K562 (cell line): ENCODE data around the gene NPAS3. TPM values are rescaled to one million over a fixed set of nuclear protein-coding genes. Genes with fewer than 3 reads are reported as not detected.

Source experiments
- ATAC-seq: fragments of 200-7000 bp; cut with Tn5 transposase; 3 replicates; pipeline ENCODE4 v1.9.1; 2020; ENCODE audit warnings: moderate library complexity
- BruUV-seq: library from RNA; stranded (reverse); fragments of 400-500 nt; replicated peaks from 2 replicates; lab custom pipeline; 2021; lab: Mats Ljungman, UMichigan
- CTCF ChIA-PET: fragments of 300-600 bp; formaldehyde crosslinking; extraction: SDS; loops from one replicate; lab custom pipeline; 2021; ENCODE audit warnings: low intra/inter-chr PET ratio; lab: Yijun Ruan, JAX
- POLR2A ChIA-PET: fragments of 300-600, 350-650 bp; sonication (Branson Sonifier 250); formaldehyde crosslinking; extraction: SDS; loops from one replicate; lab custom pipeline; 2021; ENCODE audit warnings: antibody characterized with exemption, inconsistent platforms; lab: Yijun Ruan, JAX
- DNase-seq, 4 experiments: peaks; one replicate each; pipeline versions ENCODE4 v3.0.0 to v3.0.0-alpha.2; 2011 to 2018; ENCODE audit warnings: low spot score in 3 of 4, mixed read lengths in 3 of 4; ENCODE audit errors: extremely low read depth in 1 of 4
- FAIRE-seq: peaks from 2 replicates; lab custom pipeline; 2011; peaks lifted over from hg19 to GRCh38; lab: Jason Lieb, UNC
- H2AFZ ChIP-seq: 2 replicates; pipeline ENCODE4 v1.6.0; 2011; ENCODE audit warnings: low read depth, low read length, control low read depth, inconsistent platforms
- H3K27ac ChIP-seq: fragments of 200-600 bp; 3 replicates; pipeline ENCODE4 v1.8.0; 2011; ENCODE audit warnings: low read depth, mild to moderate bottlenecking, control low read depth, inconsistent platforms, low read length, moderate library complexity, mixed read lengths; ENCODE audit errors: extremely low read depth
- H3K27me3 ChIP-seq, 2 experiments: fragments of 300-600 bp in 1 of 2; 2 replicates in 1 of 2; 3 replicates in 1 of 2; pipeline versions ENCODE4 v1.6.0 to v1.8.0; 2011; ENCODE audit warnings: inconsistent platforms in 2 of 2, low read length in 2 of 2, mild to moderate bottlenecking in 1 of 2, mixed read lengths in 1 of 2, moderate library complexity in 1 of 2; ENCODE audit not compliant: control insufficient read depth in 2 of 2, insufficient read depth in 2 of 2
- H3K36me3 ChIP-seq: fragments of 300-600 bp; 3 replicates; pipeline ENCODE4 v1.8.0; 2011; ENCODE audit warnings: mild to moderate bottlenecking, low read length, inconsistent platforms; ENCODE audit not compliant: control insufficient read depth, insufficient read depth
- H3K4me1 ChIP-seq, 2 experiments: fragments of 200-600 bp in 1 of 2; replicated peaks in 1 of 2; 2 replicates in 1 of 2; 3 replicates in 1 of 2; pipeline versions ENCODE4 v1.5.1 to v1.8.0; 2011; ENCODE audit warnings: inconsistent platforms in 2 of 2, low read length in 2 of 2, mild to moderate bottlenecking in 1 of 2, mixed read lengths in 1 of 2, moderate library complexity in 1 of 2; ENCODE audit not compliant: control insufficient read depth in 2 of 2, insufficient read depth in 2 of 2
- H3K4me2 ChIP-seq: 2 replicates; pipeline ENCODE4 v1.6.1; 2011; ENCODE audit warnings: low read length, control low read depth, inconsistent platforms, mixed read lengths; ENCODE audit not compliant: insufficient read depth
- H3K4me3 ChIP-seq: fragments of 200-600 bp; sonication (generic), shearing (Covaris generic); 2 replicates; pipeline ENCODE4 v1.5.1; 2016; ENCODE audit warnings: control low read depth, inconsistent platforms
- H3K79me2 ChIP-seq: fragments of 200-600 bp; 3 replicates; pipeline ENCODE4 v1.8.0; 2011; ENCODE audit warnings: low read length, inconsistent platforms; ENCODE audit not compliant: control insufficient read depth, insufficient read depth
- H3K9ac ChIP-seq, 2 experiments: 2 replicates each; pipeline versions ENCODE4 v1.6.0 to v1.6.1; 2011; ENCODE audit warnings: low read depth in 2 of 2, low read length in 2 of 2, control low read depth in 1 of 2, inconsistent platforms in 1 of 2, mild to moderate bottlenecking in 1 of 2, mixed read lengths in 1 of 2; ENCODE audit not compliant: insufficient read depth in 1 of 2
- H3K9me1 ChIP-seq: one replicate; pipeline ENCODE4 v1.6.0; 2011; ENCODE audit warnings: inconsistent platforms, mild to moderate bottlenecking, low read length, moderate library complexity; ENCODE audit not compliant: control insufficient read depth, insufficient read depth
- H3K9me3 ChIP-seq: replicated peaks from 2 replicates; pipeline ENCODE4 v1.5.1; 2011; ENCODE audit warnings: low read depth, low read length, inconsistent platforms; ENCODE audit not compliant: control insufficient read depth, insufficient read depth
- H4K20me1 ChIP-seq: replicated peaks from 2 replicates; pipeline ENCODE4 v1.6.1; 2011; ENCODE audit warnings: low read length, inconsistent platforms, mixed read lengths; ENCODE audit not compliant: control insufficient read depth, insufficient read depth
- GABPB2 ChIP-seq: fragments of 250-450 bp; sonication (Bioruptor Pico); conservative IDR thresholded peaks from 2 replicates; pipeline ENCODE4 v1.5.1; 2021; ENCODE audit warnings: mild to moderate bottlenecking
- NR3C1 ChIP-seq: sonication (generic); formaldehyde crosslinking; IDR thresholded peaks from 2 replicates; pipeline ENCODE4 v1.8.1; 2022; ENCODE audit warnings: missing genetic modification reagents
- TCF7 ChIP-seq: sonication (generic); IDR thresholded peaks from 2 replicates; pipeline ENCODE4 v1.6.1; 2016; ENCODE audit warnings: antibody characterized with exemption, borderline replicate concordance
- WGBS: fragments of 100-300 bp; shearing (Covaris generic); methylation state at CpG from one replicate; pipeline ENCODE4 v1.1.6; 2016; ENCODE audit warnings: low coverage, mixed read lengths; ENCODE audit not compliant: insufficient coverage; ENCODE audit errors: missing lambda C conversion rate; 5-methylcytosine and 5-hydroxymethylcytosine counted together
- in situ Hi-C: fragments of 300-500 bp; cut with MboI; formaldehyde crosslinking; loops from 4 replicates; pipeline ENCODE4 v1.15.0; 2018; ENCODE audit warnings: inconsistent platforms, mixed read lengths
- intact Hi-C: fragments of 100-400 bp; cut with micrococcal nuclease; formaldehyde crosslinking; loops from 2 replicates; pipeline ENCODE4 v1.14.2; 2022
- polyA plus RNA-seq, 8 experiments: library from polyadenylated mRNA; depleted of rRNA in 4 of 8; stranded (reverse) in 5 of 8; unstranded in 3 of 8; fragments of >200 nt; fragmentation: Nextera tagmentation in 2 of 8; fragmentation: Illumina TruSeq in 1 of 8; extraction: Ambion mirVana in 2 of 8; extraction: Trizol in 1 of 8; gene quantifications; 2 replicates each; pipeline versions ENCODE4 v1.2.1 to v1.2.3, GENCODE V29; 2011 to 2014; ENCODE audit warnings: inconsistent platforms in 1 of 8, missing spikeins in 1 of 8
- total RNA-seq, 7 experiments: library from RNA; depleted of rRNA in 6 of 7; stranded (reverse); fragments of >200 nt in 6 of 7; fragmentation: Illumina TruSeq in 2 of 7; extraction: Trizol in 2 of 7; gene quantifications; 2 replicates each; pipeline versions ENCODE4 v1.2.1 to v1.2.3, GENCODE V29; 2011 to 2021; ENCODE audit warnings: low replicate concordance in 1 of 7
- TF ChIP-seq, protein P1 (sequence below): fragments of 250-450 bp; sonication (Bioruptor Pico); IDR thresholded peaks from 2 replicates; pipeline ENCODE4 v1.5.0; 2020; ENCODE audit warnings: mild to moderate bottlenecking
- TF ChIP-seq, protein P2 (sequence below): sonication (generic); formaldehyde crosslinking; IDR thresholded peaks from 2 replicates; pipeline ENCODE4 v1.8.1; 2023; ENCODE audit warnings: missing genetic modification reagents, mild to moderate bottlenecking, borderline replicate concordance
- TF ChIP-seq, protein P3 (sequence below): sonication (generic); formaldehyde crosslinking; IDR thresholded peaks from 2 replicates; pipeline ENCODE4 v1.8.0; 2023; ENCODE audit warnings: mild to moderate bottlenecking, missing genetic modification reagents

The NPAS3 gene
- total and polyA plus RNA-seq, 9 of the 15 experiments (the other 6 are each of a cell fraction or from before 2014, with no cell fraction given): 0.04 TPM; not detected in 8

DNA sequence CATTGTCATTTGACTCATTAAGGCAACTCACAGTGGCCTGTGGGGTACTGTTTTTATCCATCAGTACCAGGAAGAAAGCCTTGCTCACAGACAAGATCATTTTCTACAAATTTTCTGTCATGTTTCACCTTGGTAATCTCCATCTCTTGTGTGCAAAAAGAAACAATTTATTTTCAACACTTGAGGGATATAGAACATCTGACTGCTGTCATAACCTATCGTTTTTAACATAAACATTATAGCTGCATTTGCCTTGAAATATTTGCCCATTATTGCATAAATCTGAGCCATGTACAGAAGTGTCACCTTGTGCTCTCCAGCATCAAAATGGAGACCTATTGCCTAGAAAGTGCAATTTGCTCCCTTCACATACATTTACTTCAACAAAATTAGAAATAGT is 300.8 kb downstream of the NPAS3 start:
- 0% methylated on average over 1 of the region's 1 CpG for WGBS
- no peak overlapping the region for H3K9ac ChIP-seq
- FAIRE-seq: no peak

More for the DNA sequence above, 300.8 kb downstream of the NPAS3 start:
- in situ Hi-C loops (no loop called here), intact Hi-C loops (no loop called here)
- no peak overlapping the region for H3K27ac ChIP-seq
- no peak overlapping the region for H3K4me2 ChIP-seq
- CTCF ChIA-PET: no interaction called here
- DNase-seq (no peak), ATAC-seq (no peak)
- H3K4me1 ChIP-seq: no peaks in the 10 kb centered on the region
- no peaks in the 10 kb centered on the region for H3K79me2 ChIP-seq
- TF ChIP-seq GABPB2 (CRISPR knock-in tag) (no peak), NR3C1 (CRISPR knock-in tag) (no peak), TCF7 (no peak)
- TF ChIP-seq, protein P1, sequence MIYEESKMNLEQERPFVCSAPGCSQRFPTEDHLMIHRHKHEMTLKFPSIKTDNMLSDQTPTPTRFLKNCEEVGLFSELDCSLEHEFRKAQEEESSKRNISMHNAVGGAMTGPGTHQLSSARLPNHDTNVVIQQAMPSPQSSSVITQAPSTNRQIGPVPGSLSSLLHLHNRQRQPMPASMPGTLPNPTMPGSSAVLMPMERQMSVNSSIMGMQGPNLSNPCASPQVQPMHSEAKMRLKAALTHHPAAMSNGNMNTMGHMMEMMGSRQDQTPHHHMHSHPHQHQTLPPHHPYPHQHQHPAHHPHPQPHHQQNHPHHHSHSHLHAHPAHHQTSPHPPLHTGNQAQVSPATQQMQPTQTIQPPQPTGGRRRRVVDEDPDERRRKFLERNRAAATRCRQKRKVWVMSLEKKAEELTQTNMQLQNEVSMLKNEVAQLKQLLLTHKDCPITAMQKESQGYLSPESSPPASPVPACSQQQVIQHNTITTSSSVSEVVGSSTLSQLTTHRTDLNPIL (CRISPR knock-in tag): no peak
- TF ChIP-seq, protein P2, sequence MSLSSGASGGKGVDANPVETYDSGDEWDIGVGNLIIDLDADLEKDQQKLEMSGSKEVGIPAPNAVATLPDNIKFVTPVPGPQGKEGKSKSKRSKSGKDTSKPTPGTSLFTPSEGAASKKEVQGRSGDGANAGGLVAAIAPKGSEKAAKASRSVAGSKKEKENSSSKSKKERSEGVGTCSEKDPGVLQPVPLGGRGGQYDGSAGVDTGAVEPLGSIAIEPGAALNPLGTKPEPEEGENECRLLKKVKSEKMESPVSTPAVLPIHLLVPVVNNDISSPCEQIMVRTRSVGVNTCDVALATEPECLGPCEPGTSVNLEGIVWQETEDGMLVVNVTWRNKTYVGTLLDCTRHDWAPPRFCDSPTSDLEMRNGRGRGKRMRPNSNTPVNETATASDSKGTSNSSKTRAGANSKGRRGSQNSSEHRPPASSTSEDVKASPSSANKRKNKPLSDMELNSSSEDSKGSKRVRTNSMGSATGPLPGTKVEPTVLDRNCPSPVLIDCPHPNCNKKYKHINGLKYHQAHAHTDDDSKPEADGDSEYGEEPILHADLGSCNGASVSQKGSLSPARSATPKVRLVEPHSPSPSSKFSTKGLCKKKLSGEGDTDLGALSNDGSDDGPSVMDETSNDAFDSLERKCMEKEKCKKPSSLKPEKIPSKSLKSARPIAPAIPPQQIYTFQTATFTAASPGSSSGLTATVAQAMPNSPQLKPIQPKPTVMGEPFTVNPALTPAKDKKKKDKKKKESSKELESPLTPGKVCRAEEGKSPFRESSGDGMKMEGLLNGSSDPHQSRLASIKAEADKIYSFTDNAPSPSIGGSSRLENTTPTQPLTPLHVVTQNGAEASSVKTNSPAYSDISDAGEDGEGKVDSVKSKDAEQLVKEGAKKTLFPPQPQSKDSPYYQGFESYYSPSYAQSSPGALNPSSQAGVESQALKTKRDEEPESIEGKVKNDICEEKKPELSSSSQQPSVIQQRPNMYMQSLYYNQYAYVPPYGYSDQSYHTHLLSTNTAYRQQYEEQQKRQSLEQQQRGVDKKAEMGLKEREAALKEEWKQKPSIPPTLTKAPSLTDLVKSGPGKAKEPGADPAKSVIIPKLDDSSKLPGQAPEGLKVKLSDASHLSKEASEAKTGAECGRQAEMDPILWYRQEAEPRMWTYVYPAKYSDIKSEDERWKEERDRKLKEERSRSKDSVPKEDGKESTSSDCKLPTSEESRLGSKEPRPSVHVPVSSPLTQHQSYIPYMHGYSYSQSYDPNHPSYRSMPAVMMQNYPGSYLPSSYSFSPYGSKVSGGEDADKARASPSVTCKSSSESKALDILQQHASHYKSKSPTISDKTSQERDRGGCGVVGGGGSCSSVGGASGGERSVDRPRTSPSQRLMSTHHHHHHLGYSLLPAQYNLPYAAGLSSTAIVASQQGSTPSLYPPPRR (CRISPR knock-in tag): no peak
- TF ChIP-seq, protein P3, sequence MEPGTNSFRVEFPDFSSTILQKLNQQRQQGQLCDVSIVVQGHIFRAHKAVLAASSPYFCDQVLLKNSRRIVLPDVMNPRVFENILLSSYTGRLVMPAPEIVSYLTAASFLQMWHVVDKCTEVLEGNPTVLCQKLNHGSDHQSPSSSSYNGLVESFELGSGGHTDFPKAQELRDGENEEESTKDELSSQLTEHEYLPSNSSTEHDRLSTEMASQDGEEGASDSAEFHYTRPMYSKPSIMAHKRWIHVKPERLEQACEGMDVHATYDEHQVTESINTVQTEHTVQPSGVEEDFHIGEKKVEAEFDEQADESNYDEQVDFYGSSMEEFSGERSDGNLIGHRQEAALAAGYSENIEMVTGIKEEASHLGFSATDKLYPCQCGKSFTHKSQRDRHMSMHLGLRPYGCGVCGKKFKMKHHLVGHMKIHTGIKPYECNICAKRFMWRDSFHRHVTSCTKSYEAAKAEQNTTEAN (CRISPR knock-in tag): no peak
- no peaks in the 10 kb centered on the region; the same call in 1 of the 2 replicates for H4K20me1 ChIP-seq
- POLR2A ChIA-PET: no interaction called here
- no peak overlapping the region for H2AFZ ChIP-seq
- H3K27me3 ChIP-seq: no peaks in the 10 kb centered on the region
- H3K9me1 ChIP-seq: no peaks in the 10 kb centered on the region
- no peak overlapping the region for H3K4me3 ChIP-seq
- H3K36me3 ChIP-seq: no peaks in the 10 kb centered on the region
- H3K9me3 ChIP-seq: no peaks in the 10 kb centered on the region
- no TSS peak for BruUV-seq
